ENCODE results near the gene SLC22A7.

SLC22A7 gene

DNA sequence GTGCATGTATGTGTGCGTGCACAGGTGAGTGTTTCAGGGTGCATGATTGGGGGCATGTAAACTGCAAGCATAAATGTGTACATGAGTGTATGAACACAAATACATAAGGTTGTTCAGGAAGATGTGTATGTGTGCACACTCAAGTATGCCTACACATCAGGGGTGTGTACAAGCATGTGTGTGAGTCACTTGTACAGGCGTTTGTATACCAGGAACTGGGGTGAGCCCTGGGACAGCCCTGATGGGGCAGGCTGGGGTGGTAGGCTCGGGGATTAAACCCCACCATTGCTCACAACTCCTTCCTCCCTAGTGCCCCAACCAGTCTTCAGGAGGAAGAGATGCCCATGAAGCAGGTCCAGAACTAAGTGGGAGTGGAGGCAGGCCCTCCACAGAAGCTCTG, 6.3 kb downstream of the SLC22A7 start:
- Histone ChIP-seq H3K4me3 (ENCODE audit: low read length) (no peak overlapping the region), H3K36me3 (replicated peaks; ENCODE audit: low read depth, low read length) (peaks cover 2% of the 10 kb centered on the region), H3K27me3 (ENCODE audit: low read depth, low read length) (no peaks in the 10 kb centered on the region), H3K4me1 (ENCODE audit: low read length) (peaks cover 24% of the 10 kb centered on the region), H3K4me2 (ENCODE audit: low read length) (no peak overlapping the region), H3K27ac (ENCODE audit: low read length) (no peak overlapping the region), H3K9me3 (ENCODE audit: insufficient read depth, low read length) (no peaks in the 10 kb centered on the region), H3K79me2 (ENCODE audit: low read length) (no peaks in the 10 kb centered on the region), H2AFZ (ENCODE audit: low read depth, low read length) (no peak overlapping the region), H3K9ac (ENCODE audit: low read length) (no peak overlapping the region), H4K20me1 (ENCODE audit: insufficient read depth, low read length) (no peaks in the 10 kb centered on the region)
- TF ChIP-seq, protein P1, sequence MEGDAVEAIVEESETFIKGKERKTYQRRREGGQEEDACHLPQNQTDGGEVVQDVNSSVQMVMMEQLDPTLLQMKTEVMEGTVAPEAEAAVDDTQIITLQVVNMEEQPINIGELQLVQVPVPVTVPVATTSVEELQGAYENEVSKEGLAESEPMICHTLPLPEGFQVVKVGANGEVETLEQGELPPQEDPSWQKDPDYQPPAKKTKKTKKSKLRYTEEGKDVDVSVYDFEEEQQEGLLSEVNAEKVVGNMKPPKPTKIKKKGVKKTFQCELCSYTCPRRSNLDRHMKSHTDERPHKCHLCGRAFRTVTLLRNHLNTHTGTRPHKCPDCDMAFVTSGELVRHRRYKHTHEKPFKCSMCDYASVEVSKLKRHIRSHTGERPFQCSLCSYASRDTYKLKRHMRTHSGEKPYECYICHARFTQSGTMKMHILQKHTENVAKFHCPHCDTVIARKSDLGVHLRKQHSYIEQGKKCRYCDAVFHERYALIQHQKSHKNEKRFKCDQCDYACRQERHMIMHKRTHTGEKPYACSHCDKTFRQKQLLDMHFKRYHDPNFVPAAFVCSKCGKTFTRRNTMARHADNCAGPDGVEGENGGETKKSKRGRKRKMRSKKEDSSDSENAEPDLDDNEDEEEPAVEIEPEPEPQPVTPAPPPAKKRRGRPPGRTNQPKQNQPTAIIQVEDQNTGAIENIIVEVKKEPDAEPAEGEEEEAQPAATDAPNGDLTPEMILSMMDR (IDR thresholded peaks at IDR 0.05; ENCODE audit: low read depth, low read length): no peak
- no peak for TF ChIP-seq EZH2phosphoT487 (IDR thresholded peaks at IDR 0.05; ENCODE audit: low read depth)

DNA sequence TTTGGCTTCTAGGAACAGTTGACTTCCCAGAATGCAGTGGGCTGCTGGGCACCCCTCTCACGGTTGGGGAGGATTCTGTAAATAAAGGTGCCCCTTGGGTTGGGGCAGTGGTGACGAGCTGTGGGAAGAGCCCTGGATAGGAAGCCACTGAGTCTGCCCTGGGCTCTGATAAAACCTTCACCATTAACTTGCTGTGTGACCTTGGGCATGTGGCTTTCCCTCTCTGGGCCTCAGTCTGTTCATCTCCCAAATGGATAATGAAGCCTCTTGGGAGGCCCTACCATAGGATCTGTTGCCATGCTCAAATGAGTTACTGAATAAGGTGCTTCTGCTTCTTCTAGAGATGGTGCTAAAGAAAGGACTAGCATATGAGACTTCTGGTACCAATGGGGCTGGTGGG, 6.8 kb downstream of the SLC22A7 start:
- Histone ChIP-seq H3K4me3 (ENCODE audit: low read length) (no peak overlapping the region), H3K4me1 (ENCODE audit: low read length) (peaks cover 23% of the 10 kb centered on the region), H2AFZ (ENCODE audit: low read depth, low read length) (no peak overlapping the region), H3K27ac (ENCODE audit: low read length) (no peak overlapping the region), H3K4me2 (ENCODE audit: low read length) (no peak overlapping the region), H4K20me1 (ENCODE audit: insufficient read depth, low read length) (no peaks in the 10 kb centered on the region), H3K9ac (ENCODE audit: low read length) (no peak overlapping the region), H3K9me3 (ENCODE audit: insufficient read depth, low read length) (no peaks in the 10 kb centered on the region), H3K79me2 (ENCODE audit: low read length) (no peaks in the 10 kb centered on the region), H3K36me3 (replicated peaks; ENCODE audit: low read depth, low read length) (peaks cover 2% of the 10 kb centered on the region), H3K27me3 (ENCODE audit: low read depth, low read length) (no peaks in the 10 kb centered on the region)
- TF ChIP-seq, protein P1 (IDR thresholded peaks at IDR 0.05; ENCODE audit: low read depth, low read length): no peak
- TF ChIP-seq EZH2phosphoT487 (IDR thresholded peaks at IDR 0.05; ENCODE audit: low read depth): no peak

DNA sequence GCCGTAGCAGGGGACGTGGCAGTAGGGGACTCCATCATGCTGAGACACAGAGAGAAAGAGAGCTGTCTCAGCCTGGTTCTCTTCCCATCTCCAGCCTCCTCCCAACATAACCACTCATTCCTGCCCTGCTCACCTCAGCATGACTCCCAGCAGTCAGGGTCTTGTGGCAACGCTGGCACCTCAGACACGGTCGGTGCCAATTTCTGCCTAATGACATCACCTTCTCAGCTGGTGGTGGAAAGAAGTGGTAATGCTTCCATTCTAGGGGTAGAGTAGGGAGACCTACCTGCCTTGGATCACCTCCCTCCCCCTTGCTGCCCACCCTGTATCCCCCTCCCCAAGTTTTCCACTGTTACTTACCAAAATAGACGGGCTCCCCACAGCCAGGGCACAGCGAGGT, 8.0 kb downstream of the SLC22A7 start:
- H3K9me3 ChIP-seq (ENCODE audit: insufficient read depth, low read length): no peaks in the 10 kb centered on the region
- no peak for TF ChIP-seq EZH2phosphoT487 (IDR thresholded peaks at IDR 0.05; ENCODE audit: low read depth)
- TF ChIP-seq, protein P1 (IDR thresholded peaks at IDR 0.05; ENCODE audit: low read depth, low read length): no peak

DNA sequence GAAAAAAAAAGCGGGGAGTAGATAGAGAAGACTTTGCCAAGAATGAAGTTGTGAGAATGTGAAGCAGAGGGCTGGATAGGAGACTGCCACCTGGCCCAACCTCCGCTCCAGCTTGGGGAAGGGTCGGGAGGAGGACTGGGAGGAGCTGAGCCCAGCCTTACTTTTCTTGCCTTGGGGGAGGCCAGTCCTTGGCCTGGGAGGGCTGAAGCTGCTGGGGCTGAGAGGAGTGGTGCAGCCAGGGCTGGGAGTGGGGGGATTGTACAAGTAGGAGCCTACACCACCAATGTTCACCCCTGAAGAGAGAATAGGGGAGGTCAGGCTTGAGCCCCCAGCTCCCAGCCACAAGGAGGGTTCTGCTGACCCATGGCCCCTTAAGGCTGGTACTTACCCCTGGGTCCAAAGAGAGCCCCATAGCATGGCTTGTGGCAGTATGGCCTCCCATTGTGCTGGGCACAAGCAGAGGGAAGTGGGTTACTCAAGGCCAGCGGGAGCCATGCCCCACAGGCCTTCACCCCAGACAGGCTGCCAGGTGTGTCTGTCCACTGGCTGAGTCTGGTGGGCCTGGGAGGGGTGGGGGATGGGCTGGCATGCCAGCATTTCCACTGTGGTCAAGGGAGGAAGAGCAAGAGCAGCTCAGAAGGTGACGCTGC, 9.5 kb downstream of the SLC22A7 start:
- peaks cover 44% of the 10 kb centered on the region for H3K4me1 ChIP-seq (ENCODE audit: low read length)
- H3K9ac ChIP-seq (ENCODE audit: low read length): peak overlapping the region; percentile 79; the same call in 1 of the 2 replicates

More for the DNA sequence above, 8.0 kb downstream of the SLC22A7 start:
- no peaks in the 10 kb centered on the region for H3K27me3 ChIP-seq (ENCODE audit: low read depth, low read length)
- no peak overlapping the region for H3K27ac ChIP-seq (ENCODE audit: low read length)
- H3K4me3 ChIP-seq (ENCODE audit: low read length): no peak overlapping the region
- no peaks in the 10 kb centered on the region for H3K79me2 ChIP-seq (ENCODE audit: low read length)
- no peak overlapping the region for H2AFZ ChIP-seq (ENCODE audit: low read depth, low read length)
- no peaks in the 10 kb centered on the region for H4K20me1 ChIP-seq (ENCODE audit: insufficient read depth, low read length)
- H3K4me1 ChIP-seq (ENCODE audit: low read length): peaks cover 29% of the 10 kb centered on the region
- H3K36me3 ChIP-seq (replicated peaks; ENCODE audit: low read depth, low read length): peaks cover 4% of the 10 kb centered on the region
- no peak overlapping the region for H3K4me2 ChIP-seq (ENCODE audit: low read length)
- no peak overlapping the region for H3K9ac ChIP-seq (ENCODE audit: low read length)

More for the DNA sequence above, 9.5 kb downstream of the SLC22A7 start:
- no peaks in the 10 kb centered on the region for H4K20me1 ChIP-seq (ENCODE audit: insufficient read depth, low read length)
- TF ChIP-seq EZH2phosphoT487 (IDR thresholded peaks at IDR 0.05; ENCODE audit: low read depth): no peak
- TF ChIP-seq, protein P1 (IDR thresholded peaks at IDR 0.05; ENCODE audit: low read depth, low read length): no peak
- peaks cover 9% of the 10 kb centered on the region for H3K36me3 ChIP-seq (replicated peaks; ENCODE audit: low read depth, low read length)
- H3K79me2 ChIP-seq (ENCODE audit: low read length): no peaks in the 10 kb centered on the region
- H3K4me2 ChIP-seq (ENCODE audit: low read length): peak overlapping the region; percentile 95
- H3K9me3 ChIP-seq (ENCODE audit: insufficient read depth, low read length): no peaks in the 10 kb centered on the region
- H2AFZ ChIP-seq (ENCODE audit: low read depth, low read length): no peak overlapping the region
- no peaks in the 10 kb centered on the region for H3K27me3 ChIP-seq (ENCODE audit: low read depth, low read length)
- peak overlapping the region; percentile 80 for H3K4me3 ChIP-seq (ENCODE audit: low read length)
- no peak overlapping the region for H3K27ac ChIP-seq (ENCODE audit: low read length)

Measured in OCI-LY3 (cell line).